ENCODE results near the gene HMOX1.
"Not testable (repeated sequence)": the region's sequence is repeated elsewhere in the genome, so short reads cannot be mapped to it uniquely, and the experiment has no call there.

The HMOX1 gene

DNA sequence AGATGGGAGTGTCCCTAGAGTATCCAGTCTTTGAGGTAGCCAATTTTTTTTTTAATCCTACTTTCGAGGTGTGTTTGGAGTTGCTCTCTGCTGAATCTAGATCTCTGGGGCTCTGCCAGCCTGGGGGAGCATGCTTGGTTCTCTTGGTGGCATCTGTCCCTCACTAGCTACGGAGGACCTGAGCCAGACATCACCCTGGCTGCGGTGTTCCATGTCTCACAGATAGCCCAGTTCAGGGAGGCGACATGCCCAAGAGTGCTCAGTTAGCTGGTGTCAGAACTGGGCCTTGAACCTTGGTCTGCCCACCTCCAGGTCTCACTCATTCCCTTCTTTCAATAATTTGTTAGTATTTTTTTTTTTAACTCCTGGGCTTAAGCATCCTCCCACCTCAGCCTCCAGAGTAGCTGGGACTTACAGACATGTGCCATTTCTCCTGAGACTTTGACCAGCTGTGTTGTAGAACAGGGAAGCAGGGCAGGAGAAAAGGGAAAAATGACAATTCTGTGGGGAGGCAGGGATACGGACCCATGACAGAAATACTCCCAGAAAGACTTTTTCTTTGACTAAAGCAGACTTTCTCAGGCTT, 621 bp downstream of the HMOX1 start:
- DNase-seq = no peak

DNA sequence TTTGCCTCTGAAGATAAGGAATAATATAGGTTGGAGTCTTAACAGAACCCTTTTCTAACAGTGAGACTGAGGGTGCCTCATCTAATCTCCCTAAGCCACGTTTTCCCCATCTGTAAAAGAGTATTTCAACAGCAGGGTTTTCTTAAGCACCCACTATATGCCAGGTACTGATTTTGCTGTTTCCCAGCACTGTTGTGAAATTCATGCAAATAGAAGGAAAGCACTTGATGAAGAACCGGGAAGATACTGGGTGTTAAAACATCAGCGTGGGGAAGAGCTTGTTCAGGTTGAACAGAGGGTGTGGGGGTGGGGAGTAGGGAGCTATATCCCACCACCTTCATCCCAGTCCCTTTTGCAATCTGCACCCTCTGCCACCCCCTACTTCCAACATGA, 2.8 kb downstream of the HMOX1 start:
- DNase-seq = no peak

DNA sequence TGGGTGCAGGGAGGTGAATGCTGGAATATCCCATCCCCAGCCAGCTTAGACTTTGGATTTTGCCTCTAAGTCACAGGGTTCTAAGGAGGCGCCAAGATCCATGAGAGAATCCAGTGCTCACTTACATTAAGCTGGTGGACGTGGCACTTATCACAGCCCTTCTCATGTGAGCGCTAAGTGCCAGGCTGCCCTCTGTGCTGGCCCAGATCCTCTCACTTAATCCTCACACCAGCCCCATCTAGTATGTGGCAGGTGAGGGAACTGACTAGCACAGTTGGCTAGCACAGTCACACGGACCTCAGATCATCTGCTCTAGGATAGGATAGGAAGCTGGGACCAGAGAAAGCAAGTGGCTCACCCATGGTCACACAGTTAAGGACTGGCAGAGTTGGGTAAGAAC, 3.6 kb downstream of the HMOX1 start:
- DNase-seq = no peak

DNA sequence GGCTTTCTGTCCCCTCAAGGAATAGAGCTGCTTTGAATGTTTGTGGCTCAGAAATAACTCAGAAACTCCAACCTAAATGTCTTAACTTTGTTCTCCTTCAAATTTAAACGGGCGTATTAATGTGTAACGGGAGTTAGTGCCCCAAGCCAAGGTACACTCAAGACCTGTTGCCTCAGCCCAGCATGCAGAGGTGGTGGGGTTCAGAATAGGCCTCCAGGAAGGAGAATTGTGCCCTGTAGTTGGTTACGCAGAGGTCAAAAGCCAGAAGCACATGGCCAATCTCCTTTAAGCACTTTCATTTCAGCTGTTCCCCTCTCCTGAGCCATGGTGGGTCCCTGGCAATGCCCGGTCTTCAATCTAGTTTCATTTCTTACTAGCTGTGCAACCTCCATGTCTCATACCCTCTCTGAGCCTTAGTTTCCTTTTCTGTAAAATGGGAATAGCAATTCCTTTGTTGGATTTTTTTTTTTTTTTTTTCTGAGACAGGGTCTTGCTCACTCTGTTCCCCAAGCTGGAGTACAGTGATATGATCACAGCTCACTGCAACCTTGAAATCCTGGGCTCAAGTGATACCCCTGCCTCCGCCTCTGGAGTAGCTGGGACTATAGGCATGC, 4.2 kb downstream of the HMOX1 start:
- no peak for DNase-seq

DNA sequence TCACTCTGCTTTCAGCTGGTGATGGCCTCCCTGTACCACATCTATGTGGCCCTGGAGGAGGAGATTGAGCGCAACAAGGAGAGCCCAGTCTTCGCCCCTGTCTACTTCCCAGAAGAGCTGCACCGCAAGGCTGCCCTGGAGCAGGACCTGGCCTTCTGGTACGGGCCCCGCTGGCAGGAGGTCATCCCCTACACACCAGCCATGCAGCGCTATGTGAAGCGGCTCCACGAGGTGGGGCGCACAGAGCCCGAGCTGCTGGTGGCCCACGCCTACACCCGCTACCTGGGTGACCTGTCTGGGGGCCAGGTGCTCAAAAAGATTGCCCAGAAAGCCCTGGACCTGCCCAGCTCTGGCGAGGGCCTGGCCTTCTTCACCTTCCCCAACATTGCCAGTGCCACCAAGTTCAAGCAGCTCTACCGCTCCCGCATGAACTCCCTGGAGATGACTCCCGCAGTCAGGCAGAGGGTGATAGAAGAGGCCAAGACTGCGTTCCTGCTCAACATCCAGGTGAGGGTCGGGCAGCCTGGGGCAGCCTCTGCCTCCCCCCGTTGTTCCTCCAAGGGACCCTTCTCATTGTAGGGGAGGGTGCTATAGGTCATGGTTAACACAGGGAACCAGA, 5.9 kb downstream of the HMOX1 start:
- DNase-seq = no peak

DNA sequence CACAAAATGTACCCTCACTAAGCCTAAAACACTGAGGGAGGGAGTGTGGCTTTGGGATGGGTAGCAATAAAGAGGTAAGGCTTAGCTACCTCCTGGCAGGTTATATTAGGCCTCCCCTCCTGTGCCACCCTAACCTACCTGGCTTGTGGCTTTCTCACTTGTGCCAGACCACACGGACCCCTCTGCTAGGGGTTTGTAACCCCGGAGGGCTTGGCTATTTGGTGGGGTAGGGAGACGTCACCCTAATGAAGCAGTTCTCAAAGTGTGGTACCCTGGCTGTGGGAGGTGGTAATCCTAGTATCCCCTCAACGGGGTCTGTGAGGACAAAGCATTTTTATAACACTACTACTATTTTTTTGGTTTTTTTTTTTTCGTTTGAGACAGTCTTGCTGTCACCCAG, 10.0 kb downstream of the HMOX1 start:
- DNase-seq = no peak

DNA sequence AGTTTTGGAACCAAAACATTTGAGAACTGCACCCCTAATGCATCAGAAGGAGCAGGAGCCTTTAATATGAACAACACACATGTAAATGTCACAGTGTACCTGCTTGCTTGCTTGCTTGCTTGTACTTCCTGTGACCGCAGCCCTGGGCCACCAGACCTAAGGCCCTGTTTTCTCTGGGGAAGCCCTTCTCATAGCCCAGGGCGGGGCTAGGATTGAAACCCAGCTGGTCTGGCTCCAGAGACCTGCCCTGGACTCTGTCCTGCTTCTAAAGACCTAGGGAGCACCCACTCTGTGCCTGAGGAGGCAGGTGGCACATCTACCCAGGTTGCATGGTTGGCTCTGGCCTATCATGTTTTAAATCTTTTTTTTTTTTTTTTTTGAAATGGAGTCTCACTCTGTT, 11.5 kb downstream of the HMOX1 start:
- no peak for DNase-seq

DNA sequence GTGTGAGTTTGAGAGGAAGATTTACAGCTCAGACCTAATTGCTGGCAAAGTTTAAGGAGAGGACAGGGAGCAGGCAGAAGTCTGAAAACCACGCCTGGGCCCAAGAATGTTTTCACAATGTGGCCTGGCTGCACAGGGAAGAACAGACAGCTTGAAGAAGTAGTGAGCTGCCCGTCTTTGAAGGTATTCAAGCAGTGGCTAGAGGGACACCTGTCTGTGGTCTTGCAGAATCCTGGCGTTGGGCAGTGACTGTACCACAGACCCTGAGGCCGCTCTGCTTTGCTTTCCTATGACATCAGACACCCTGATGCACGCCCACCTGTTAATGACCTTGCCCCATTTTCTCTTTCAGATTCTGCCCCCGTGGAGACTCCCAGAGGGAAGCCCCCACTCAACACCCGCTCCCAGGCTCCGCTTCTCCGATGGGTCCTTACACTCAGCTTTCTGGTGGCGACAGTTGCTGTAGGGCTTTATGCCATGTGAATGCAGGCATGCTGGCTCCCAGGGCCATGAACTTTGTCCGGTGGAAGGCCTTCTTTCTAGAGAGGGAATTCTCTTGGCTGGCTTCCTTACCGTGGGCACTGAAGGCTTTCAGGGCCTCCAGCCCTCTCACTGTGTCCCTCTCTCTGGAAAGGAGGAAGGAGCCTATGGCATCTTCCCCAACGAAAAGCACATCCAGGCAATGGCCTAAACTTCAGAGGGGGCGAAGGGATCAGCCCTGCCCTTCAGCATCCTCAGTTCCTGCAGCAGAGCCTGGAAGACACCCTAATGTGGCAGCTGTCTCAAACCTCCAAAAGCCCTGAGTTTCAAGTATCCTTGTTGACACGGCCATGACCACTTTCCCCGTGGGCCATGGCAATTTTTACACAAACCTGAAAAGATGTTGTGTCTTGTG, 12.5 kb downstream of the HMOX1 start:
- no peak for DNase-seq

DNA sequence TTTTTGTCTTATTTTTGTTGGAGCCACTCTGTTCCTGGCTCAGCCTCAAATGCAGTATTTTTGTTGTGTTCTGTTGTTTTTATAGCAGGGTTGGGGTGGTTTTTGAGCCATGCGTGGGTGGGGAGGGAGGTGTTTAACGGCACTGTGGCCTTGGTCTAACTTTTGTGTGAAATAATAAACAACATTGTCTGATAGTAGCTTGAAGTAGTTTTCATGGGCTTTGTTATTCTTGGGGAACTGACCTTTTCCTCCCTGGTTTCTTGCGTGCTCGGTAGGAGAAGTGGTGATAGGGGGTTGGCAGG, 13.1 kb downstream of the HMOX1 start:
- DNase-seq = no peak

DNA sequence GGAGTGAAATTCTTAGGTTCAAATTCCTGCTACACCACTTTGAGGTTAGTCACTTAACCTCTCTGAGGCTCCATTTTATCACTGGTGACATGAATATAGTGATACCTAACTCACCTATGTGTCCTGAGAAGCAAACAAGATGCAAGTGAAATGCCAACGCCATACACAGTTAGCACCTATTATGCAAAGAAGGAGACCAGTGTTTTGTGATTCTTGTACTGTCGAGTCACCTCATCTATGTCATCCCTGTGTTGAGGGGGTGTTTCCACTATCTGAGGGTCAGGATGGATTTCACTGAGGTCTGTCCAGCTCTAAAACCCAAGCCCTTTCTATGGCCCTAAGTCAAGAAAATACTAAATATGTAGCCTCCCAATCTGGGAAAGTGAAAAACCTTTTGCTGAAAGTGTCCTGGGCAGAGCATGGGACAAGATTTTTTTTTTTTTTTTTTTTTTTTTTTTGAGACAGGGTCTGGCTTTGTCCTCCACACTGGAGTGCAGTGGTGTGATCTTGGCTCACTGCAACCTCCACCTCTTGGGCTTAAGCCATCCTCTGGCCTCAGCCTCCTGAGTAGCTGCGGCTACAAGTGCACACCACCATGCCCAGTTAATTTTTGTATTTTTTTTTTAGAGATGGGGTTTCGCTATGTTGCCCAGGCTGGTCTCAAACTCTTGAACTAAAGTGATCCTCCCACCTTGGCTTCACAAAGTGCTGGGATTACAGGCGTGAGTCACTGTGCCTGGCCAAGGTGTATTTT, 14.1 kb downstream of the HMOX1 start:
- no peak for DNase-seq

DNA sequence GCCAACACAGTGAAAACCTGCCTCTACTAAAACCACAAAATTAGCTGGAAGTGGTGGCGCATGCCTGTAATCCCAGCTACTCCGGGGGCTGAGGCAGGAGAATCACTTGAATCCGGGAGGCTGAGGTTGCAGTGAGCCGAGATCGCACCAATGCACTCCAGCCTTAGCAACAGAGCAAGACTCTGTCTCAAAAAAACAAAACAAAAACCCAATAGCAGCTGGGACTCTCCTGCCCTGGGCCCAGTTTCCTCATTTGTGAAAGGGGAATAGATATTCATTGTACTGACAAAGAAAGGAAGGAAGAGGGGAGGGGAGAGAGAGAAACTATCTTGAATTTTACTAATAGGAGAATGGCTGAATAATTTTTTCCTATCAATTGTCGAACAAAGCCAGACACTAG, 15.7 kb downstream of the HMOX1 start:
- not testable (repeated sequence) for DNase-seq

DNA sequence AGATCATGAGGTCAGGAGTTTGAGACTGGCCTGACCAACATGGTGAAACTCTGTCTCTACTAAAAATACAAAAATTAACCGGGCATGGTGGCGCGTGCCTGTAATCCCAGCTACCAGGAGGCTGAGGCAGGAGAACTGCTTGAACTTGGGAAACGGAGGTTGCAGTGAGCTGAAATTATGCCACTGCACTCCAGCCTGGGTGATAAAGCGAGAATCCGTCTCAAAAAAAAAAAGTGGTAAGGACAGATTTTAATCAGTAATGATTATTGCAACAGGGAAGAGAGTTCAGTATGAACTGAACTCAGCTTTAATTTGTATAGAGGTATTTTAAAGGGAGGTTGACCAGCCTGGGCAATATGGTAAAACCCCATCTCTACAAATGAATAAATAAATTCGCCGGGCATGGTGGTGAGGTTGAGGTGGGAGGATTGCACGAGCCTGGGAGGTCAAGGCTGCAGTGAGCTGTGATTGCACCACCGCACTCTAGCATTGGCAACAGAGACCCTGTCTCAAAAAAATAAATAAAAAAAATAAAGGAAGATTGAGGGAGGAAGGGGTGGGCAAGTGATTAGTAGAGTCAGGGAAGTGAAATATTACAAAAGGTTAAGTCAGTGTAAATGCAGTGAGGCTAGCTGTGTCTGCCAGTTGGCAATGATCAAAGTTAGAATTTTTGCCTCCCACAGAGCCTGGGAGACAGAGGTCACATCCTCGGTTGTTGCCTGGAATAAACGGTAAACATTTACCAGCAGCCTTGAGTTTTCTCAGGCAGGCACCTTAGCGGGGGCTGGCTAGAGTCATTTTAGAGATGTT, 16.4 kb downstream of the HMOX1 start:
- DNase-seq = no peak

DNA sequence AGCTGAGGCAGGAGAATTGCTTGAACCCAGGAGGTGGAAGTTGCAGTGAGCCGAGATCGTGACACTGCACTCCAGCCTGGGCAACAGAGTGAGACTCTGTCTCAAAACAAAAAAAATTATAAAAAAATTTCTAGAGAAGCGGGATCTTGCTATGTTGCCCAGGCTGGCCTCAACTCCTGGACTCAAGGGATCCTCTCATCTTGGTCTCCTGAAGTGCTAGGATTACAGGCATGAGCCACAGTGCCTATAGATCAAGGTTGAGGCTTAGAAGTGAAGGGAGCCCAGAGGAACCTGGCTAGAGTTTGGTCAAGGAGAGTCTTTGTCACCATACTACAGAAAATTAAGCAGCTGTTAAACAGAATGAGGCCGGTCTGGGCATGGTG, 17.7 kb downstream of the HMOX1 start:
- DNase-seq = no peak

DNA sequence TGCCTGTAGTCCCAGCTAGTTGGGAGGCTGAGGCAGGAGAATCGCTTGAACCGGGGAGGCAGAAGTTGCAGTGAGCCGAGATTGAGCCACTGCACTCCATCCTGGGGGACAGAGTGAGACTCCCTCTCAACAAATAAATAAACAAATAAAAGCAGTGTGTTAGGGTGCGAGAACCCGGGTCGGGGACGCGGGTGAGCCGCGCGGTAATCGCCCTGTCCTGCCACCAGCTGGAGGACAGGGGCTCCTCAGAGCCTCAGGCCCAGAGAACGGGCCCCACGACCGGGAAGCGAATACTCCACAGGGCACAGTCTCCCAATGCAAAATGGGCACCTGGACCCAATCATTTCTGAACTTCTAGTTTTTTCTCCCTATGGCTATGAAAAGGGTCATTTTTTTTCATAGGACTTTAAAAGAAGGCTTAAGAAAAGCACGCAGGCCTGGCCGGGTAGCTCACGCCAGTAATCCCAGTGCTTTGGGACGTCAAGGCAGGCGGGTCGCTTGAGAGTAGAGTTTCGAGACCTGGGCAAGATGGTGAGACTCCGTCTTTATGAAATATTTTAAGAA, 18.3 kb downstream of the HMOX1 start:
- DNase-seq = no peak

DNA sequence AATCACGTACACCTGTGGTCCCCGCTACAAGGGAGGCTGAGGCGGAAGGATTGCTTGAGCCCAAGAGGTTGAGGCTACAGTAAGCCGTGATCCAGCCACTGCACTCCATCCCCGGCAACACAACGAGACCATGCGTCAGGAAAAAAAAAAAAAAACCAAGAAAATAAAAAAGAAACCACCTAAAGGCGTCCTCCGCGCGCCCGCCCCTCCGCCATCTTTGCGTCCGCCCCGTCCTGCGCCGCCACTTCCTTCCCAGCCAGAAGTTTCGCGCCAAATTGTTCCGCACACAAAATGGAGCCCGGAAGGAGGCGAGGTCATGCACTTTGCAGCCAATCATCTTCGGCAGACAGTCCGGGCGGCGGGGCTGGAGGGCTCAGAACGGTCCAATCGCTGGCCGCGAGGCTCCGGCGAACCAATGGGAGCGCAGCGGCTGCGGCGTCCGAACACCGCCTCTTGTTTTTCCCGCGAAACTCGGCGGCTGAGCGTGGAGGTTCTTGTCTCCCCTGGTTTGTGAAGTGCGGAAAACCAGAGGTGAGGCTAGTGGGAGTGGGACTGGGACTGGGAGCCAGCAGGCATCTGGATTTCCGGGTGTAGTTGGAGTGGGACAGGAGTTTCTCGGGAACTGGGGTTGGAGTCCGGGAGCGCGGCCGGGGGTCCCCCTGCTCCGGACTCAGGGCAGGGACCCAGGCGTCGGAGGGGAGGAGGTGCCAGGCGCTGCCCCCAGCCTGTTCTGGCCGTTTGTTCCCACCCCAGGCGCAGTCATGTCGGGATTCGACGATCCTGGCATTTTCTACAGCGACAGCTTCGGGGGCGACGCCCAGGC, 19.0 kb downstream of the HMOX1 start, which contains the start of gene MCM5:
TSS of gene MCM5 (plus strand) at position 463 of the 823 bp plus-strand sequence. CDS start at position 762, 299 bp downstream.
- peak; percentile 94 for DNase-seq

DNA sequence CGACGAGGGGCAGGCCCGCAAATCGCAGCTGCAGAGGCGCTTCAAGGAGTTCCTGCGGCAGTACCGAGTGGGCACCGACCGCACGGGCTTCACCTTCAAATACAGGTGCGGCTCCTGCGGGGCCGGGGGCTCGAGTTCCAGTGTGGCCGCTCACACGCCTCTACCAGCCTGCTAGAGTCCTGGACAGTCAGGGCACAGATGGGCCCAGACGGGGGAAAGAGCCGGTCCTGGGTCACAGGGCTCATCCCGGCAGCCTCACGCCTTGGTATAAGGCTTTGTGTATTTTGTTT, 19.6 kb downstream of the HMOX1 start:
- no peak for DNase-seq

DNA sequence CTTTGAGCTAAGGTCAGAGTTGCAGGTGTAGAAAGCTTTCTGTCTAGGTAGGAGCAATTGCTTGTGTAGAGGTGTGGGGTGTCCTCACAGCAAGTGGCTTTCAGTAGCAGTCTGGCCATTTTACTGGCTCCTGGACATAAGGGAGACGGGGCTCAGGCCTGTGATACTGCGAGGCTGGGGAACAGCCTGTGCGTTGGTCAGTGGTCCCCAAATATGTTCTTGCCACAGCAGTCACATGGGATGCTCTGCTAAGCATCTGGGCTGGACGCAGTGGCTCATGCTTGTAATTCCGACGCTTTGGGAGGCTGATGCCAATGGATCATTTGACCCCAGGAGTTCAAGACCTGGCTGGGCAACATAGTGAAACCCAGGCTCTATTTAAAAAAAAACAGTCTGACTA, 21.0 kb downstream of the HMOX1 start:
- no peak for DNase-seq

DNA sequence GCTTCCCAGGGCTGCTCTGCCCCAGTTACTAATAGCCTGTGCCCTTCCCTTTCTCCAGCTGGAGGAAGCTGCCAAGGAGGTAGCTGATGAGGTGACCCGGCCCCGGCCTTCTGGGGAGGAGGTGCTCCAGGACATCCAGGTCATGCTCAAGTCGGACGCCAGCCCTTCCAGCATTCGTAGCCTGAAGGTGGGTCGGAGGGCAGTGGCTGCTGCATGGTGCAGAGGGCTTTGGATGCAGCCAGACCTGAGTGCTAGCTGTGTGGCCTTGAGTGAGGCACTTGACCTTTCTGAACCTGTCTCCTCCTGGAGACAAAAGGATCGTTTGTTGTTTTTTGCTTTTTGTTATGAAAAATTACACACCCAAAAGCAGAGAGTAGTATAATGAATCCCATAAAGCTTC, 22.5 kb downstream of the HMOX1 start:
- DNase-seq = no peak

DNA sequence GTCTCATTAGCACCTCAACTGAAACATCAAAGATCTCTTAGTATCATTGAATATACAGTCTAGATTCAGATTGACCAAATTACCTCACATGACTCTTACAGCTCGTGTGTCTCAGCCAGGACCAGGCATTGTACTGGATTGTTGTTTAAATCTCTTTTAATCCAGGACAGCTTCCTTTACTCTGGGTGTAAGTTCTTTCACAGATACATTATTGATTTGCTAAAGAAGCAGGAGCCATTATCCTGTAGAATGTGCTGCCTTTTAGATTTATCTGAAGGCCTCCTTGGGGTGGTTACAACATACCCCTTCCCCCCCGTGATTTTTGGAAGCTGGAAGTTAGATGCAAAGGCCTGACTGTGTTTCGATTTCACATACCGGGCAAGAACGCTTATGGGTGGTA, 23.3 kb downstream of the HMOX1 start:
- DNase-seq = no peak

DNA sequence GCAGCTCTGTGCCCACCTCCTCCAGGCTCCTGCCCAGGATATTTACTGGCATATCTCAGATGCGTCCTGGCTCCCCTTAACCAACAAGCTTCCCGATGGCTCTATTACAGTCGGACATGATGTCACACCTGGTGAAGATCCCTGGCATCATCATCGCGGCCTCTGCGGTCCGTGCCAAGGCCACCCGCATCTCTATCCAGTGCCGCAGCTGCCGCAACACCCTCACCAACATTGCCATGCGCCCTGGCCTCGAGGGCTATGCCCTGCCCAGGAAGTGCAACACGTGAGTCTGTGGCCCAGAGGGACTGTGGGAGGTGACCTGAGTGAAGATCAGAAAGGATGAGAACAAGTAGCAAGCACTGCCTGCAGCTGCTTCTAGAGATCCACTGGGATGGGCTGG, 25.5 kb downstream of the HMOX1 start:
- no peak for DNase-seq

DNA sequence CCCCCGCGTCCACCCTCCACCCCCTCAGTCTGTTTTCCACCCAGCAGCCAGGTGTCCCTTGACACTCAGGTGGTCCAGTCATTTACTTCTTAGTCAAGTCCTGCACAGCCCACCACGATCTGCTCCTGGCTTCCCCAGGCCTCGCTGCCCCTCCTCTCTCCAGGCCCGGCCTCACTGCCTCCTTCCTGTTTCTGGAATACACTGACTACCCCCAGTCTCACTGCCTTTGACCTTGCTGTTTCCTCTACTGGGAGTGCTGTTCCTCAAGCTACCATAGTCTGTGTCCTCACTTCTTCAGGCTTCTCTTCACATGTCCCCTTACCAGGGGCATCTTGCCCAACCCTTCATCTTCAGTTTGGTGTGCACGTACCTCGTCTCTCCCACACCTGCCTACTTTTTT, 26.5 kb downstream of the HMOX1 start:
- no peak for DNase-seq

Measured in activated T-cell treated with anti-CD3 and anti-CD28 coated beads, Interleukin-2, amount 50 U/mL, for 1 hour (primary cell).